Thyroid gland (tissue), 4 donors: Measurements from ENCODE around the gene NKX1-1.

Experiments used
- POLR2A ChIP-seq, 2 donors: fragments of 450-650 bp; IDR thresholded peaks; one replicate each; pipeline ENCODE4 v1.6.1; 2017; ENCODE audit warnings: antibody characterized with exemption in 2 of 2, mild to moderate bottlenecking in 2 of 2, moderate library complexity in 1 of 2
- TF ChIP-seq, protein P1 (sequence below), 6 experiments: fragments of 200-600 bp in 3 of 6; fragments of 450-650 bp in 3 of 6; sonication (generic) in 3 of 6; IDR thresholded peaks; one replicate each; pipeline ENCODE4 v1.5.1; 2016 to 2019; ENCODE audit warnings: antibody characterized with exemption in 6 of 6, mild to moderate bottlenecking in 2 of 6, inconsistent platforms in 1 of 6, moderate library complexity in 1 of 6

DNA sequence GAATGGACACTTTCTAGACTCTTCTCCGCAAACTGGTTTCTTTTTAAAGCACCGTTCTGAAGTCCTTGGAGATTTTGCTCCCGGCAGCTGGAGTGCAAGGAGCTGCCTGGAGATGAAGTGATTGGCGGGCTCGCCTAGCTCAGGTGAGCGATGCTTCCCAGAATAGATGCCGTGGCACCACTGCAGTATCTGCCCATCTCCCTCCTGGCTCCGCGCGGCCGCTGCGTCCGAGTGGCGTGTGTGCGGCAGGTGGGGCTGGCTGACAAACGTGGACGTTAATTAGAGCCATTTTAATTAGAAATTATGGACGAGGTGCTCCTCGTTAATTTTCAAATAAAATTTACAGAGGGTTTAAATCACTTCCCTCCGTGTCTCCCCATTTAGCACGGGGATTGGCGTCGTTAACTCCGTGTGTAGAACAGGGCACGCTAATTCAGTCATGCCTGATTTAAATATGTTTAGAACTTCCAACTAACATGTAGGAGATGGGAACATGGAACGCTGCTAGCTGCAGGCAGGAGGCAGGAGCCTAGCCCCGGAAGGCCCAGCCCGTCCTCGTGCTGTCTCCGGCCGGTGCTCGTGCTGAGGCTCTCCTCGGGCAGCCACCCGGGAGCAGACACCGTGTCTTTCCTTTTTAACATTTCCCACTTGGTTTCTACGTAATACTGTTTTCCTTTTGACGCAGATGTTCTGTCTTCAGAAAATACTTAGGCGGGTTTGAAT, 47.7 kb downstream of the NKX1-1 start:
- TF ChIP-seq, protein P1, sequence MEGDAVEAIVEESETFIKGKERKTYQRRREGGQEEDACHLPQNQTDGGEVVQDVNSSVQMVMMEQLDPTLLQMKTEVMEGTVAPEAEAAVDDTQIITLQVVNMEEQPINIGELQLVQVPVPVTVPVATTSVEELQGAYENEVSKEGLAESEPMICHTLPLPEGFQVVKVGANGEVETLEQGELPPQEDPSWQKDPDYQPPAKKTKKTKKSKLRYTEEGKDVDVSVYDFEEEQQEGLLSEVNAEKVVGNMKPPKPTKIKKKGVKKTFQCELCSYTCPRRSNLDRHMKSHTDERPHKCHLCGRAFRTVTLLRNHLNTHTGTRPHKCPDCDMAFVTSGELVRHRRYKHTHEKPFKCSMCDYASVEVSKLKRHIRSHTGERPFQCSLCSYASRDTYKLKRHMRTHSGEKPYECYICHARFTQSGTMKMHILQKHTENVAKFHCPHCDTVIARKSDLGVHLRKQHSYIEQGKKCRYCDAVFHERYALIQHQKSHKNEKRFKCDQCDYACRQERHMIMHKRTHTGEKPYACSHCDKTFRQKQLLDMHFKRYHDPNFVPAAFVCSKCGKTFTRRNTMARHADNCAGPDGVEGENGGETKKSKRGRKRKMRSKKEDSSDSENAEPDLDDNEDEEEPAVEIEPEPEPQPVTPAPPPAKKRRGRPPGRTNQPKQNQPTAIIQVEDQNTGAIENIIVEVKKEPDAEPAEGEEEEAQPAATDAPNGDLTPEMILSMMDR (IDR thresholded peaks at IDR 0.05), result no peak
- TF ChIP-seq POLR2A (IDR thresholded peaks at IDR 0.05), result no peak
